Activated CD8-positive, alpha-beta T cell treated with anti-CD3 and anti-CD28 coated beads for 36 hours (primary cell): ENCODE data around the gene ATRN. TPM values are rescaled to one million over a fixed set of nuclear protein-coding genes. Genes with fewer than 3 reads are reported as not detected.

Experiments
- ATAC-seq: fragments of 200-7000 bp; cut with Tn5 transposase; one replicate; pipeline ENCODE4 v1.10.0; 2021; ENCODE audit warnings: mild to moderate bottlenecking, moderate library complexity
- CTCF ChIA-PET: fragments of 350-600 bp; sonication (Branson Sonifier 250); formaldehyde crosslinking; loops from one replicate; lab custom pipeline; 2021; ENCODE audit warnings: antibody characterized with exemption; lab: Charles Lee
- POLR2A ChIA-PET: fragments of 350-600 bp; sonication (Branson Sonifier 250); formaldehyde crosslinking; loops from one replicate; lab custom pipeline; 2021; ENCODE audit warnings: antibody characterized with exemption; lab: Charles Lee
- DNase-seq: peaks from one replicate; pipeline ENCODE4 v3.0.0-alpha.2; 2020
- H3K27ac Mint-ChIP-seq: one replicate; pipeline ENCODE4 v1.8.0; 2021; ENCODE audit warnings: mild to moderate bottlenecking, mixed read lengths
- H3K27me3 Mint-ChIP-seq: one replicate; pipeline ENCODE4 v1.8.0; 2021; ENCODE audit warnings: mixed read lengths
- H3K36me3 Mint-ChIP-seq: one replicate; pipeline ENCODE4 v1.8.0; 2021; ENCODE audit warnings: low read depth, mixed read lengths
- H3K4me1 Mint-ChIP-seq: one replicate; pipeline ENCODE4 v1.8.0; 2021; ENCODE audit warnings: low read depth, mixed read lengths
- H3K4me3 Mint-ChIP-seq: one replicate; pipeline ENCODE4 v1.8.0; 2021; ENCODE audit warnings: mild to moderate bottlenecking, moderate library complexity, mixed read lengths
- H3K9me3 Mint-ChIP-seq: one replicate; pipeline ENCODE4 v1.8.0; 2021; ENCODE audit warnings: mixed read lengths
- CTCF ChIP-seq: fragments of 200-600 bp; IDR thresholded peaks from one replicate; pipeline ENCODE4 v1.8.0; 2022; ENCODE audit warnings: antibody characterized with exemption, mild to moderate bottlenecking
- intact Hi-C: fragments of 100-400 bp; cut with micrococcal nuclease; formaldehyde crosslinking; loops from one replicate; pipeline ENCODE4 v1.10.0; 2022
- total RNA-seq, 2 experiments: library from RNA; stranded (reverse); gene quantifications; one replicate each; pipeline ENCODE4 v1.2.3, GENCODE V29; 2021

ATRN gene
- total RNA-seq, 2 experiments from 2014 or later, result 8.2 to 8.6 TPM

GRCh38 chr20:3663031-3663701 lies 192.3 kb downstream of the ATRN start, which contains the start of gene GFRA4:
Gene GFRA4, minus strand, starts transcription at chr20:3663399. Its CDS starts 0 bp downstream, at chr20:3663399.
- Mint-ChIP-seq H3K4me3 (no peak within 1 kb of the TSS), H3K27ac (no peak within 1 kb of the TSS), H3K27me3 (peaks cover 42% of the 10 kb centered on the region), H3K9me3 (no peaks in the 10 kb centered on the region), H3K36me3 (no peaks in the 10 kb centered on the region), H3K4me1 (peaks cover 32% of the 10 kb centered on the region)
- ChIA-PET POLR2A (no interaction called here), CTCF (interaction anchor here (0.6 kb wide), 1 partner anchor 440 kb away, joined by 3 read pairs; no protein-coding TSS in a partner anchor)
- no peak for ATAC-seq
- no peak for TF ChIP-seq CTCF
- no peak for DNase-seq
- intact Hi-C loops, result no loop called here

- ATAC-seq (no peak), DNase-seq (no peak)
- intact Hi-C loops, result no loop called here
- Mint-ChIP-seq H3K9me3 (no peaks in the 10 kb centered on the region), H3K27ac (no peak overlapping the region), H3K27me3 (peaks cover 40% of the 10 kb centered on the region), H3K4me1 (peaks cover 30% of the 10 kb centered on the region), H3K4me3 (no peak overlapping the region), H3K36me3 (no peaks in the 10 kb centered on the region)
- POLR2A ChIA-PET, result no interaction called here
- TF ChIP-seq CTCF, result no peak
- CTCF ChIA-PET, result interaction anchor here (0.6 kb wide), 1 partner anchor 440 kb away, joined by 3 read pairs; no protein-coding TSS in a partner anchor
These were observed 193.0 kb downstream of the ATRN start for GRCh38 chr20:3663858-3664257.

GRCh38 chr20:3667434-3668037 lies 196.7 kb downstream of the ATRN start:
- ChIA-PET CTCF (interaction anchor here (1.1 to 3.6 kb wide), 3 partner anchors 10 to 101 kb away, joined by 3 to 31 read pairs (median 7); no protein-coding TSS in a partner anchor), POLR2A (no interaction called here)
- peaks cover 26% of the 10 kb centered on the region for H3K4me1 Mint-ChIP-seq
- intact Hi-C loops, result no loop called here
- no peaks in the 10 kb centered on the region for H3K9me3 Mint-ChIP-seq
- no peak for TF ChIP-seq CTCF
- ATAC-seq (no peak), DNase-seq (no peak)
- no peaks in the 10 kb centered on the region for H3K36me3 Mint-ChIP-seq
- peaks cover 30% of the 10 kb centered on the region for H3K27me3 Mint-ChIP-seq
- H3K4me3 Mint-ChIP-seq, result no peak overlapping the region
- no peak overlapping the region for H3K27ac Mint-ChIP-seq

- no peak for TF ChIP-seq CTCF
- Mint-ChIP-seq H3K36me3 (no peaks in the 10 kb centered on the region), H3K4me3 (no peak overlapping the region), H3K9me3 (no peaks in the 10 kb centered on the region), H3K27ac (no peak overlapping the region), H3K27me3 (peaks cover 31% of the 10 kb centered on the region), H3K4me1 (peaks cover 24% of the 10 kb centered on the region)
- DNase-seq (no peak), ATAC-seq (no peak)
- intact Hi-C loops, result no loop called here
- ChIA-PET CTCF (no interaction called here), POLR2A (interaction anchor here (1.5 kb wide), 1 partner anchor 17 kb away, joined by 3 read pairs; no protein-coding TSS in a partner anchor)
These were observed 199.0 kb downstream of the ATRN start for GRCh38 chr20:3669710-3670367.
